ENCODE measurements around the gene BGLAP. TPM values are rescaled to one million over a fixed set of nuclear protein-coding genes. Genes with fewer than 3 reads are reported as not detected.

The BGLAP gene
- total RNA-seq = 1 to 10 TPM; 1.1 to 3.7 TPM
- total RNA-seq = 0.15 to 0.23 reads per million in 2 donors

DNA sequence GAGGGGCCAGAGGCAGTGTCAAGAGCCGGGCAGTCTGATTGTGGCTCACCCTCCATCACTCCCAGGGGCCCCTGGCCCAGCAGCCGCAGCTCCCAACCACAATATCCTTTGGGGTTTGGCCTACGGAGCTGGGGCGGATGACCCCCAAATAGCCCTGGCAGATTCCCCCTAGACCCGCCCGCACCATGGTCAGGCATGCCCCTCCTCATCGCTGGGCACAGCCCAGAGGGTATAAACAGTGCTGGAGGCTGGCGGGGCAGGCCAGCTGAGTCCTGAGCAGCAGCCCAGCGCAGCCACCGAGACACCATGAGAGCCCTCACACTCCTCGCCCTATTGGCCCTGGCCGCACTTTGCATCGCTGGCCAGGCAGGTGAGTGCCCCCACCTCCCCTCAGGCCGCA, at the start of gene BGLAP:
TSS of gene BGLAP (plus strand) at position 259 of the 400 bp plus-strand sequence. CDS start at position 307, 48 bp downstream.
- Mint-ChIP-seq H3K27ac (peak within 1 kb of the TSS; percentile 27), H3K36me3 (ENCODE audit: low read depth) (peaks cover 7% of the 10 kb centered on the region), H3K4me3 (peak within 1 kb of the TSS; percentile 25), H3K27me3 (no peaks in the 10 kb centered on the region), H3K4me1 (peaks cover 19% of the 10 kb centered on the region)
- H3K9me3 ChIP-seq (ENCODE audit: control insufficient read depth, low read length, poor library complexity, severe bottlenecking) = no peaks in the 10 kb centered on the region
- DNase-seq = no peak
- ATAC-seq = no peak

DNA sequence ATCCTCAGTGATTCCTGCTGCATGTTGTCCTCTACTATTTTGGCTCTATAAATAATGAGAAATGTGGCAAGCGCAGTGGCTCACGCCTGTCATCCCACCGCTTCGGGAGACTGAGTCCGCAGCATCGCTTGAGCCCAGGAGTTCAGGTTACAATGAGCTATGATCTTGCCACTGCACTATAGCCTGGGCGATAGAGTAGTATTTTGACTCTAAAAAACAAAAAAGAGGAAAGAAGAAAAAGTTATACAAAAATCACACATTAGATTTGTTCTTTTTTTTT, 48.8 kb upstream of the BGLAP start:
- H3K4me3 Mint-ChIP-seq = peak overlapping the region; percentile 99
- DNase-seq (no peak), ATAC-seq (no peak)
- H3K27me3 Mint-ChIP-seq = no peaks in the 10 kb centered on the region
- peaks cover 34% of the 10 kb centered on the region for H3K4me1 Mint-ChIP-seq
- peak overlapping the region; percentile 99 for H3K27ac Mint-ChIP-seq
- peaks cover 3% of the 10 kb centered on the region for H3K36me3 Mint-ChIP-seq (ENCODE audit: low read depth)
- H3K9me3 ChIP-seq (ENCODE audit: control insufficient read depth, low read length, poor library complexity, severe bottlenecking) = no peaks in the 10 kb centered on the region

DNA sequence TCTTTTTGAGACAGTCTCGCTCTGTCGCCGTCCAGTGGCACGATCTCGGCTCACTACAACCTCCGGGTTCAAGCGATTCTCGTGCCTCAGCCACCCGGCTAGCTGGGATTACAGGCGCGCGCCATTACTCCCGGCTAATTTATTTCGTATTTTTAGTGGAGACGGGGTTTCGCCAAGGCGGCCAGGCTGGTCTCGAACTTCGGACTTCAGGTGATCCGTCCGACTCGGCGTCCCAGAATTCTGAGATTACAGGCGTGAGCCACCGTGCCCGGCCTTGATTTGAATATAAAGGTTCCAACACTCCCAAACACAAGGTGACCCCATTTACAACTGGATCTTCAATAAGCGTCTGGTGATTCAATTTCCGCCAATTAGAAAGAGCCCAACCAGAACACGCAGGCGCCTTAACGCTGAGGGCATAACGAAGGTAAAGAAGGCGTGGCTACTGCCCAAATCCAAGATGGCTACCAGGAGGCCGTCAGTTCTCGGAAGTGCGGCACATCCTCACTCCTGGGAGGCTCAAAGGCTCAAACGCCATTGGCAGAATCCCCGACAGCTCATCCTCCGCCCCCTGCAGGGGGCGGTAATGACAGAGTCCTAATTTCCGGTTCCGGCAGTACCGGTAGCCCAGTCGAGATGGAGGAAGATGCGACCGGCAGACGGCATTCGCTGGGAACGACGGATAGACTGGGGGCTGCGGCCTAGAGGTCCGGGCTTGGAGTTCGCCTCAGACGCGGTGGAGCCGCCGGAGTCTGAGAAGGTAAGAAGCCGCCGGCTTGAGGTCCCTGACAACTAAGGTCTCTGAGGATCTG, 48.3 kb upstream of the BGLAP start, which contains the start of gene SLC25A44:
TSS of gene SLC25A44 (plus strand) at position 617 of the 812 bp plus-strand sequence. CDS start 5,744 bp downstream, outside the sequence.
- DNase-seq (peak; percentile 89 to 97 (median 96)), ATAC-seq (peak; percentile 98)
- H3K9me3 ChIP-seq (ENCODE audit: control insufficient read depth, low read length, poor library complexity, severe bottlenecking) = no peaks in the 10 kb centered on the region
- H3K36me3 Mint-ChIP-seq (ENCODE audit: low read depth) = peaks cover 3% of the 10 kb centered on the region
- H3K27ac Mint-ChIP-seq = peak within 1 kb of the TSS; percentile 99
- peak within 1 kb of the TSS; percentile 99 for H3K4me3 Mint-ChIP-seq
- no peaks in the 10 kb centered on the region for H3K27me3 Mint-ChIP-seq
- H3K4me1 Mint-ChIP-seq = peaks cover 39% of the 10 kb centered on the region

DNA sequence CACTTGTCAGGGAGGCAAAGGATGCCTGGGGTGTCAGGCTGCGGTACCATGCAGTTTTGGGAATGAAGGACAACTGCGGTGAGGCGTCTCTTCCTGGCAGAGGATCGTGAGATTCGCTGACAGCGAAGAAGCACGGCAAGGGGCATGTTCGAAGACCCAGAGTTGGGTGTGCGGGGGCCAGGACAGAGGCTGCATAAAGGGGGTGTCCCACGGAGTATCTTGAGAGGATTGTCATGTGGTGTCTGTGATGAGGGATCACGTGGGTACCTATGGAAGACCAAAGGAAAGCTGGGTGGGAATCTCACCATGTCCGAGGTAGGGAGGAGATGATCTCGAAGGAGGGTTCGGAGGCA, 47.7 kb upstream of the BGLAP start:
- Mint-ChIP-seq H3K27ac (peak overlapping the region; percentile 99), H3K4me3 (peak overlapping the region; percentile 99), H3K36me3 (ENCODE audit: low read depth) (peaks cover 3% of the 10 kb centered on the region), H3K4me1 (peaks cover 45% of the 10 kb centered on the region), H3K27me3 (no peaks in the 10 kb centered on the region)
- H3K9me3 ChIP-seq (ENCODE audit: control insufficient read depth, low read length, poor library complexity, severe bottlenecking) = no peaks in the 10 kb centered on the region
- DNase-seq (no peak), ATAC-seq (no peak)

DNA sequence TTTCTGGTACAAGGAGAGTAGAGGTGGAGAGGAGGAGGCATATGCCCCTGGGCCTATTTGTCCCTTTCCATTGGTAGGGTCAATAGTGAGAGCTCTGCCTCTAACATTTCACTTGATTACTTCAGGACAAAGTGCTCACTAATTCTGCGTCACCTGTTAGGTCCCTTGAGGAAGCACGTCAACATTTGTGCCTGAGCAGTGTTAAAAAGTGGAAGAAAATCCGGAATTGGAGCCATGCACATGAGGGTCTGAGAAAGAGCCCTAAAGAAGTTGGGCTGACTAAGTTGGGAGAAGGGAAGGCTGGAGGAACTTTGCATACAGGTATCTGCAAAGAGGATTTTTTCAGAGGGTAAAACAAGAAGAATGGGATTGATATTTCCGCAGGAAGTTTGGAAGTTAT, 46.1 kb upstream of the BGLAP start:
- H3K4me3 Mint-ChIP-seq = peak overlapping the region; percentile 99
- peaks cover 9% of the 10 kb centered on the region for H3K36me3 Mint-ChIP-seq (ENCODE audit: low read depth)
- no peak overlapping the region for H3K27ac Mint-ChIP-seq

DNA sequence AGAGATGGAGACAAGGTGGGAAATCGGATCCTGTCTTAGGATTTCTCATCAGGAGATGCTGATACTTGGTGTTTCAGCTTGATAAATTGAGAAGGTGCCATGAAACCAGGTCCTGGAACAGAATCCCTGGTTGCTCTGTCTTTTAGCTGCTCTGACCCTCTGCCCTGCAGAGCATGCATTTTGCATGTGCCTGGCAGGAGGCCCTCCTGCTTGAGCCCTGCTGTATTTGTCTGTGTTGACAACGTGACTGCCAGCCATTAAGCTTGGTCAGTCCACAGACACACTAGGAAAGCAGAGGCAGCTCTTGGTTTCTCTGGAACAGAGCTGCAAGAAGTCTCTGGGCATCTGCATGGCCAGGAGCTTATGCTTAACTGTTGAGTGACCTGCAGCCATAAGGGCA, 45.5 kb upstream of the BGLAP start:
- peak overlapping the region; percentile 32 for H3K27ac Mint-ChIP-seq
- H3K4me1 Mint-ChIP-seq = peaks cover 56% of the 10 kb centered on the region
- H3K27me3 Mint-ChIP-seq = no peaks in the 10 kb centered on the region
- H3K4me3 Mint-ChIP-seq = no peak overlapping the region
- peaks cover 9% of the 10 kb centered on the region for H3K36me3 Mint-ChIP-seq (ENCODE audit: low read depth)
- no peak for ATAC-seq
- no peaks in the 10 kb centered on the region for H3K9me3 ChIP-seq (ENCODE audit: control insufficient read depth, low read length, poor library complexity, severe bottlenecking)
- DNase-seq = no peak

More for the DNA sequence above, 46.1 kb upstream of the BGLAP start:
- H3K4me1 Mint-ChIP-seq = peaks cover 56% of the 10 kb centered on the region
- DNase-seq (no peak), ATAC-seq (no peak)
- no peaks in the 10 kb centered on the region for H3K9me3 ChIP-seq (ENCODE audit: control insufficient read depth, low read length, poor library complexity, severe bottlenecking)
- H3K27me3 Mint-ChIP-seq = no peaks in the 10 kb centered on the region

DNA sequence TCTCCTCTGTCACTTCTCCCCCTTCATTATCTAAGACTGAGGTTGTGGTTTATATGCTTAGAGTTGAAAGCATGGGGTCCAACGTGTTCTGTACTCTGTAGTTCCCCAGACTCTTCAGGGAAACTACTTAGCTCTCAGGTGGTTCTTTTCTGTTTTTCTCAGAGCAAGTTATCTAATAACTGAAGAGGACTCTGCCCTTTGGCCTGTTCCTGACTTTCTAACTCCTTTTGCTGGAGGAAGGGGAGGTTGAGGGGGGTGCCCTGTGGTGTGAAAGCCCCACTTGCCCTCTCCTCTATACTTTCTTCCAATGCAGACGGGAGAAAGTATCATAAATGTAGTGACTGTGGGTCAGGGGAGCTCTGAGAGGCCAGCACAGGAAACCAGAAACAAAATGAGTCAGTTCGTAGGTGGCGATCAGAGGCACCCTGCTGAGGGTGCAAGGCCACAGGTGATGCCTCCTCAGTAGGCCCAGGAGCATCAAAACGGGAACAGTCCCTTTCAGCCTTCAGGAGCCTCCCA, 43.1 kb upstream of the BGLAP start:
- H3K27me3 Mint-ChIP-seq = no peaks in the 10 kb centered on the region
- DNase-seq = no peak
- no peak for ATAC-seq
- H3K4me3 Mint-ChIP-seq = peak overlapping the region; percentile 31
- peaks cover 44% of the 10 kb centered on the region for H3K4me1 Mint-ChIP-seq
- peak overlapping the region; percentile 94 for H3K27ac Mint-ChIP-seq
- H3K9me3 ChIP-seq (ENCODE audit: control insufficient read depth, low read length, poor library complexity, severe bottlenecking) = no peaks in the 10 kb centered on the region
- peaks cover 8% of the 10 kb centered on the region for H3K36me3 Mint-ChIP-seq (ENCODE audit: low read depth)

DNA sequence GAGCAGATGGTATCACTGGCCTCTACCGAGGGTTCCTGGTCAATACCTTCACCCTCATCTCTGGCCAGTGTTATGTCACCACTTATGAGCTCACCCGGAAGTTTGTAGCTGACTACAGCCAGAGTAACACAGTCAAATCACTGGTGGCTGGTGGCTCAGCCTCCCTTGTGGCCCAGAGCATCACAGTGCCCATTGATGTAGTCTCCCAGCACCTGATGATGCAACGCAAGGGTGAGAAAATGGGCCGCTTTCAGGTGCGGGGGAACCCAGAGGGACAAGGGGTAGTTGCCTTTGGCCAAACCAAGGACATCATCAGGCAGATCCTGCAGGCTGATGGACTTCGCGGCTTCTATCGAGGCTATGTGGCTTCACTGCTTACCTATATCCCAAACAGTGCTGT, 41.9 kb upstream of the BGLAP start:
- no peak for DNase-seq
- no peaks in the 10 kb centered on the region for H3K27me3 Mint-ChIP-seq

DNA sequence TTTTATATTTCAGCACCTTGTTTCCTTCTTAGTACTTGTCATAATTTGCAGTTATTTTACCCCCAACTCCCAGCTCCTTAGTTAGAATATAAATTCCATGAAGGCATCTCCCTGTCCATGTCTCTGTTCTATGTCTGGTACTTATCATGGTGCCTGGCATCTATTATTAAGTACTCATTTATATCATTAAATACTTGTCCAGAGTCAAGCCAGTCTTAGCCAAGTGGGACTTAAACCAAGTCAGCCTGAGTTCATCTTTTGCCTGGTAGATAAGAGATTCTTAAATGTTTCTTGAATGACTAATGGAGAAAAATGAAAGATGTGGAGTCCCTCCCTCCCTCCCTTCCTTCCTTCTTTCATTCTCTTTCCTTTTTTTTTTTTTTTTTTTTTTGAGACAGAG, 38.7 kb upstream of the BGLAP start:
- peaks cover 7% of the 10 kb centered on the region for H3K36me3 Mint-ChIP-seq (ENCODE audit: low read depth)
- DNase-seq (no peak), ATAC-seq (no peak)
- H3K27me3 Mint-ChIP-seq = no peaks in the 10 kb centered on the region
- no peak overlapping the region for H3K4me3 Mint-ChIP-seq
- H3K4me1 Mint-ChIP-seq = peaks cover 26% of the 10 kb centered on the region
- no peak overlapping the region for H3K27ac Mint-ChIP-seq
- H3K9me3 ChIP-seq (ENCODE audit: control insufficient read depth, low read length, poor library complexity, severe bottlenecking) = no peaks in the 10 kb centered on the region

More for the DNA sequence above, 41.9 kb upstream of the BGLAP start:
- H3K27ac Mint-ChIP-seq = peak overlapping the region; percentile 14
- H3K4me1 Mint-ChIP-seq = peaks cover 37% of the 10 kb centered on the region
- H3K36me3 Mint-ChIP-seq (ENCODE audit: low read depth) = peaks cover 7% of the 10 kb centered on the region
- no peak for ATAC-seq
- peak overlapping the region; percentile 31 for H3K4me3 Mint-ChIP-seq
- H3K9me3 ChIP-seq (ENCODE audit: control insufficient read depth, low read length, poor library complexity, severe bottlenecking) = no peaks in the 10 kb centered on the region

DNA sequence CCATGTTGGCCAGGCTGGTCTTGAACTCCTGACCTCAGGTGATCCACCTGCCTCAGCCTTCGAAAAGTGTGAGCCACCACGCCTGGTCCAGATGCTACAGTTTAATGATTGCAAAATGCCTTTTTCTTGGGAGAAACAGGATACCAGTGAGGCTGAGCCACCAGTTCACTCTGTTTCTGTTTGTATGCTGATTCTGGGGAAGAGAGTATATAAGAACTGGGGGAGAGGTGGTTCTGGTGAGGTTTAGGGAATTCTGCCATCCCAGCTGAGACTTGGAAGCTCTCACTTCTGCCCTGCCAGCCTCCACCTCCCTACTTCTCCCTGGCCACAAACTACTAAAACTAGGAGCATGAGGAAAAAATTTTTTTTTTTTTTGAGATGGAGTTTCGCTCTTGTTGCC, 37.3 kb upstream of the BGLAP start:
- Mint-ChIP-seq H3K27ac (no peak overlapping the region), H3K27me3 (no peaks in the 10 kb centered on the region), H3K36me3 (ENCODE audit: low read depth) (peaks cover 8% of the 10 kb centered on the region), H3K4me1 (peaks cover 13% of the 10 kb centered on the region), H3K4me3 (no peak overlapping the region)
- ATAC-seq = no peak
- DNase-seq = no peak
- no peaks in the 10 kb centered on the region for H3K9me3 ChIP-seq (ENCODE audit: control insufficient read depth, low read length, poor library complexity, severe bottlenecking)

DNA sequence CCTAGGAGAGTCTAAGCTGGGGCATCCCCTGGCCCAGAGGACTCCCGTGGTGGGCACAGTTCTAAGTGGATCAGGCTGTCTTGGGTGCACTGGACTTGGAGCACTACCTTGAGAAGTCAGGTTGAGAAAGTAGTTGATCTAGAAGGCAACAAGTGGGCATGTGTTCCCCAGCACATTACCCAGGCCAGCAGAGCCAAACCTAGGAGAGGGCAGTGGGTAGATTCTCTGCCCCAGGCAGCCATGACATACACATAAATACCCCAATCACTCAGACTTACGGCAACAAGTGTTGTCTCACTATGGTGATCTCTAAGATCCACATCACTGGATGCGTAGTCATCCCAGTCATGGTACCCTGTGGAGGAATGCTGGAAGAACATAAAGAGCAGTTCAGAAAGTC, 30.7 kb upstream of the BGLAP start:
- ATAC-seq = no peak
- no peaks in the 10 kb centered on the region for H3K9me3 ChIP-seq (ENCODE audit: control insufficient read depth, low read length, poor library complexity, severe bottlenecking)
- peaks cover 7% of the 10 kb centered on the region for H3K36me3 Mint-ChIP-seq (ENCODE audit: low read depth)
- H3K27ac Mint-ChIP-seq = peak overlapping the region; percentile 97
- H3K4me3 Mint-ChIP-seq = no peak overlapping the region
- peaks cover 21% of the 10 kb centered on the region for H3K4me1 Mint-ChIP-seq
- H3K27me3 Mint-ChIP-seq = no peaks in the 10 kb centered on the region
- DNase-seq = no peak

DNA sequence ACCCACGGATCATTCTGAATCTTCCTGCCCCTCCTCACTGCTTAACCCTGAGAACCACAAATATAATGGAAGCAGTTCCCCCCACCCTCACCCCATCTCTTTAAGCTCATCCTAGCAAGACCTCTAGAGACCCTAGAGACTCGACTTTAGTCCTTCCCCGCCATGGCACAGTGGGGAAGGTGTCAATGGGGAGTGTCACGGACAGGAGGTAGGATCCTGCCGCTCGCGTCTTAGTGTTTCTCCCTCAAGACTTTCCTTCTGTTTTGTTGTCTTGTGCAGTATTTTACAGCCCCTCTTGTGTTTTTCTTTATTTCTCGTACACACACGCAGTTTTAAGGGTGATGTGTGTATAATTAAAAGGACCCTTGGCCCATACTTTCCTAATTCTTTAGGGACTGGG, 29.9 kb upstream of the BGLAP start:
- Mint-ChIP-seq H3K36me3 (ENCODE audit: low read depth) (peaks cover 7% of the 10 kb centered on the region), H3K27ac (peak overlapping the region; percentile 97), H3K4me3 (peak overlapping the region; percentile 94), H3K4me1 (peaks cover 21% of the 10 kb centered on the region), H3K27me3 (no peaks in the 10 kb centered on the region)
- no peaks in the 10 kb centered on the region for H3K9me3 ChIP-seq (ENCODE audit: control insufficient read depth, low read length, poor library complexity, severe bottlenecking)
- ATAC-seq = no peak
- DNase-seq = no peak

DNA sequence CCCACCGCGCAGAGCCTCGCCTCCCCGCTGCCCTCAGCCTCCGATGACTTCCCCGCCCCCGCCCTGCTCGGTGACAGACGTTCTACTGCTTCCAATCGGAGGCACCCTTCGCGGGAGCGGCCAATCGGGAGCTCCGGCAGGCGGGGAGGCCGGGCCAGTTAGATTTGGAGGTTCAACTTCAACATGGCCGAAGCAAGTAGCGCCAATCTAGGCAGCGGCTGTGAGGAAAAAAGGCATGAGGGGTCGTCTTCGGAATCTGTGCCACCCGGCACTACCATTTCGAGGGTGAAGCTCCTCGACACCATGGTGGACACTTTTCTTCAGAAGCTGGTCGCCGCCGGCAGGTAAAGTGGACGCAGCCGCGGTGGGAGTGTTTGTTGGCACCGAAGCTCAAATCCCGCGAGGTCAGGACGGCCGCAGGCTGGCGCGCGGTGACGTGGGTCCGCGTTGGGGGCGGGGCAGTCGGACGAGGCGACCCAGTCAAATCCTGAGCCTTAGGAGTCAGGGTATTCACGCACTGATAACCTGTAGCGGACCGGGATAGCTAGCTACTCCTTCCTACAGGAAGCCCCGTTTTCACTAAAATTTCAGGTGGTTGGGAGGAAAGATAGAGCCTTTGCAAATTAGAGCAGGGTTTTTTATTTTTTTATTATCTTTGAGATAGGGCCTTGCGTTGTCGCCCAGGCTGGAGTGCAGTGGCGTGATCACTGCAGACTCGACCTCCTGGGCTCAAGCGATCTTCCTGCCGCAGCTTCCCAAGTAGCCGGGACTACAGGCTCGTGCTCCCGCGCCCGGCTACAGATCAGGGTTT, 28.9 kb upstream of the BGLAP start, which contains the start of gene PMF1:
TSS of gene PMF1 (plus strand) at position 175 of the 811 bp plus-strand sequence. CDS start at position 184, 9 bp downstream.
- Mint-ChIP-seq H3K4me1 (peaks cover 27% of the 10 kb centered on the region), H3K36me3 (ENCODE audit: low read depth) (peaks cover 7% of the 10 kb centered on the region), H3K27me3 (no peaks in the 10 kb centered on the region), H3K27ac (peak within 1 kb of the TSS; percentile 97), H3K4me3 (peak within 1 kb of the TSS; percentile 94)
- DNase-seq = peak; percentile 91
- peak; percentile 96 for ATAC-seq
- no peaks in the 10 kb centered on the region for H3K9me3 ChIP-seq (ENCODE audit: control insufficient read depth, low read length, poor library complexity, severe bottlenecking)

All from T-helper 17 cell (primary cell).